Loucy (cell line): ENCODE data around the gene ADGRL3.

Source experiments
- H2AFZ ChIP-seq: fragments of 200-600 bp; sonication (generic); 2 replicates; pipeline ENCODE4 v1.6.0; 2016; ENCODE audit warnings: antibody characterized with exemption, mild to moderate bottlenecking, low read length, moderate library complexity
- H3F3A ChIP-seq: fragments of 200-600 bp; 2 replicates; pipeline ENCODE4 v1.6.0; 2016; ENCODE audit warnings: antibody characterized with exemption, low read depth, mild to moderate bottlenecking
- H3K27me3 ChIP-seq: fragments of 200-600 bp; sonication (generic); 2 replicates; pipeline ENCODE4 v1.6.1; 2014; ENCODE audit warnings: low read length, mild to moderate bottlenecking; ENCODE audit not compliant: insufficient read depth, poor library complexity, severe bottlenecking
- H3K36me3 ChIP-seq: fragments of 200-600 bp; sonication (generic); 2 replicates; pipeline ENCODE4 v1.6.1; 2016; ENCODE audit warnings: low read length; ENCODE audit not compliant: insufficient read depth
- H3K4me1 ChIP-seq: fragments of 200-600 bp; sonication (generic); 2 replicates; pipeline ENCODE4 v1.5.1; 2014; ENCODE audit warnings: low read length, mild to moderate bottlenecking; ENCODE audit not compliant: insufficient read depth, poor library complexity, severe bottlenecking
- H3K4me2 ChIP-seq: fragments of 200-600 bp; sonication (generic); 2 replicates; pipeline ENCODE4 v1.6.0; 2014; ENCODE audit warnings: antibody characterized with exemption, low read length, low read depth, mild to moderate bottlenecking; ENCODE audit not compliant: poor library complexity, severe bottlenecking
- H3K4me3 ChIP-seq: fragments of 200-600 bp; sonication (generic); 2 replicates; pipeline ENCODE4 v1.5.1; 2014; ENCODE audit warnings: low read length, mild to moderate bottlenecking, mixed read lengths; ENCODE audit not compliant: poor library complexity, severe bottlenecking
- H3K79me2 ChIP-seq: fragments of 200-600 bp; sonication (generic); 2 replicates; pipeline ENCODE4 v1.6.1; 2014; ENCODE audit warnings: low read length; ENCODE audit not compliant: insufficient read depth
- H3K9ac ChIP-seq: fragments of 200-600 bp; sonication (generic); 2 replicates; pipeline ENCODE4 v1.6.0; 2014; ENCODE audit warnings: mild to moderate bottlenecking, low read depth, low read length, moderate library complexity; ENCODE audit not compliant: poor library complexity, severe bottlenecking
- H3K9me2 ChIP-seq: fragments of 200-600 bp; sonication (generic); replicated peaks from 2 replicates; pipeline ENCODE4 v1.6.1; 2016; ENCODE audit warnings: low read depth, low read length, mixed read lengths
- H3K9me3 ChIP-seq: fragments of 200-600 bp; sonication (generic); 2 replicates; pipeline ENCODE4 v1.6.1; 2014; ENCODE audit warnings: mild to moderate bottlenecking, antibody characterized with exemption, low read length, low read depth; ENCODE audit not compliant: insufficient read depth
- H4K20me1 ChIP-seq: fragments of 200-600 bp; sonication (generic); 2 replicates; pipeline ENCODE4 v1.6.0; 2014; ENCODE audit warnings: antibody characterized with exemption, low read length, mild to moderate bottlenecking; ENCODE audit not compliant: insufficient read depth, poor library complexity, severe bottlenecking
- CTCF ChIP-seq: fragments of 200-600 bp; sonication (generic); conservative IDR thresholded peaks from 2 replicates; pipeline ENCODE4 v1.5.1; 2014; ENCODE audit warnings: mild to moderate bottlenecking, antibody characterized with exemption, low read length
- EZH2phosphoT487 ChIP-seq: fragments of 200-600 bp; IDR thresholded peaks from 2 replicates; pipeline ENCODE4 v1.6.1; 2018; ENCODE audit warnings: antibody characterized with exemption, mild to moderate bottlenecking, moderate library complexity, borderline replicate concordance

ADGRL3 gene

GRCh38 chr4:61528595-61528994, 328.5 kb downstream of the ADGRL3 start:
- Histone ChIP-seq H4K20me1 (no peaks in the 10 kb centered on the region), H3K36me3 (no peaks in the 10 kb centered on the region), H3K9me3 (no peaks in the 10 kb centered on the region), H3K27me3 (no peaks in the 10 kb centered on the region), H3F3A (no peaks in the 10 kb centered on the region), H3K9me2 (no peaks in the 10 kb centered on the region), H3K4me1 (no peaks in the 10 kb centered on the region), H3K79me2 (no peaks in the 10 kb centered on the region), H3K4me2 (no peak overlapping the region), H3K9ac (no peak overlapping the region), H2AFZ (no peak overlapping the region), H3K4me3 (no peak overlapping the region)
- TF ChIP-seq CTCF (no peak), EZH2phosphoT487 (no peak)

- H3K27me3 ChIP-seq: no peaks in the 10 kb centered on the region
- no peak overlapping the region for H3K9ac ChIP-seq
- H3F3A ChIP-seq: no peaks in the 10 kb centered on the region
- H3K79me2 ChIP-seq: no peaks in the 10 kb centered on the region
- H3K36me3 ChIP-seq: no peaks in the 10 kb centered on the region
- no peaks in the 10 kb centered on the region for H3K9me3 ChIP-seq
- no peak overlapping the region for H3K4me2 ChIP-seq
- H3K4me1 ChIP-seq: no peaks in the 10 kb centered on the region
- no peak overlapping the region for H2AFZ ChIP-seq
- no peaks in the 10 kb centered on the region for H3K9me2 ChIP-seq
- no peak overlapping the region for H3K4me3 ChIP-seq
- no peak for TF ChIP-seq CTCF
- H4K20me1 ChIP-seq: no peaks in the 10 kb centered on the region
Measured at GRCh38 chr4:61531188-61531587, 331.1 kb downstream of the ADGRL3 start.

- Histone ChIP-seq H3K36me3 (no peaks in the 10 kb centered on the region), H3K4me2 (no peak overlapping the region), H3K9me2 (no peaks in the 10 kb centered on the region), H3K4me3 (no peak overlapping the region), H3K4me1 (no peaks in the 10 kb centered on the region), H3K27me3 (no peaks in the 10 kb centered on the region), H3K9ac (no peak overlapping the region), H3F3A (no peaks in the 10 kb centered on the region), H3K79me2 (no peaks in the 10 kb centered on the region), H2AFZ (no peak overlapping the region), H4K20me1 (no peaks in the 10 kb centered on the region), H3K9me3 (no peaks in the 10 kb centered on the region)
- TF ChIP-seq EZH2phosphoT487 (no peak), CTCF (no peak)
Measured at GRCh38 chr4:61532336-61533000, 332.3 kb downstream of the ADGRL3 start.
